OCI-LY7 (cell line): ENCODE results near the gene BAG2. TPM values are rescaled to one million over a fixed set of nuclear protein-coding genes. Genes with fewer than 3 reads are reported as not detected.

Experiments used
- Bru-seq: library from RNA; stranded (reverse); fragments of 400-500 nt; gene quantifications from one replicate; lab custom pipeline; 2021; lab: Mats Ljungman, UMichigan
- BruChase-seq, 2 experiments: library from RNA; stranded (reverse); fragments of 400-500 nt; gene quantifications; one replicate each; lab custom pipeline; 2021; lab: Mats Ljungman, UMichigan
- BruUV-seq: library from RNA; stranded (reverse); fragments of 400-500 nt; replicated peaks from 2 replicates; lab custom pipeline; 2021; lab: Mats Ljungman, UMichigan
- CTCF ChIA-PET: fragments of 300-600 bp; sonication (Branson Sonifier 250); formaldehyde crosslinking; loops from one replicate; lab custom pipeline; 2022; ENCODE audit warnings: antibody characterized with exemption; ENCODE audit not compliant: unreplicated experiment; lab: Charles Lee
- POLR2A ChIA-PET: fragments of 300-600 bp; sonication (Branson Sonifier 250); formaldehyde crosslinking; loops from one replicate; lab custom pipeline; 2022; ENCODE audit warnings: antibody characterized with exemption; lab: Charles Lee
- DNase-seq: peaks from one replicate; pipeline ENCODE4 v3.0.0-alpha.2; 2015; ENCODE audit warnings: low spot score
- H2AFZ ChIP-seq: fragments of 200-600 bp; sonication (generic), shearing (Covaris generic); 2 replicates; pipeline ENCODE4 v1.6.1; 2014; ENCODE audit warnings: mild to moderate bottlenecking, antibody characterized with exemption, low read length, moderate library complexity
- H3K27ac ChIP-seq: fragments of 200-600 bp; sonication (generic); 2 replicates; pipeline ENCODE4 v1.5.1; 2014; ENCODE audit warnings: mixed run types, low read depth, mild to moderate bottlenecking, moderate library complexity, low read length, inconsistent platforms; ENCODE audit not compliant: poor library complexity, severe bottlenecking
- H3K36me3 ChIP-seq: fragments of 200-600 bp; sonication (generic); 2 replicates; pipeline ENCODE4 v1.6.1; 2014; ENCODE audit warnings: mild to moderate bottlenecking, antibody characterized with exemption, low read length, moderate library complexity, mixed read lengths; ENCODE audit not compliant: insufficient read depth
- H3K4me1 ChIP-seq: fragments of 200-600 bp; sonication (generic); 2 replicates; pipeline ENCODE4 v1.5.1; 2014; ENCODE audit warnings: mild to moderate bottlenecking, low read length; ENCODE audit not compliant: insufficient read depth, poor library complexity, severe bottlenecking
- H3K4me2 ChIP-seq: fragments of 200-600 bp; sonication (generic); 2 replicates; pipeline ENCODE4 v1.6.1; 2014; ENCODE audit warnings: mild to moderate bottlenecking, low read length
- H3K4me3 ChIP-seq: fragments of 200-600 bp; sonication (generic); 2 replicates; pipeline ENCODE4 v1.5.1; 2014; ENCODE audit warnings: mild to moderate bottlenecking, low read depth, low read length; ENCODE audit not compliant: poor library complexity, severe bottlenecking
- H3K79me2 ChIP-seq: fragments of 200-600 bp; sonication (generic); 2 replicates; pipeline ENCODE4 v1.6.1; 2016; ENCODE audit warnings: low read depth, mild to moderate bottlenecking, low read length, moderate library complexity, mixed read lengths; ENCODE audit not compliant: insufficient read depth
- H3K9me2 ChIP-seq: fragments of 200-600 bp; sonication (generic); 2 replicates; pipeline ENCODE4 v1.6.1; 2016; ENCODE audit warnings: mild to moderate bottlenecking, low read length, mixed read lengths; ENCODE audit not compliant: insufficient read depth
- H3K9me3 ChIP-seq: fragments of 200-600 bp; sonication (generic); 2 replicates; pipeline ENCODE4 v1.6.1; 2014; ENCODE audit warnings: mild to moderate bottlenecking, mixed run types, low read length, mixed read lengths
- H4K20me1 ChIP-seq: fragments of 200-600 bp; sonication (generic); 2 replicates; pipeline ENCODE4 v1.6.1; 2014; ENCODE audit warnings: mild to moderate bottlenecking, antibody characterized with exemption, low read length, moderate library complexity, mixed read lengths; ENCODE audit not compliant: insufficient read depth
- CTCF ChIP-seq: fragments of 200-600 bp; sonication (generic); conservative IDR thresholded peaks from 2 replicates; pipeline ENCODE4 v1.5.1; 2014; ENCODE audit warnings: mild to moderate bottlenecking, antibody characterized with exemption, low read length, moderate library complexity, mixed read lengths
- EZH2phosphoT487 ChIP-seq: fragments of 200-600 bp; sonication (generic); IDR thresholded peaks from 2 replicates; pipeline ENCODE4 v1.6.1; 2018; ENCODE audit warnings: low read depth, borderline replicate concordance, mild to moderate bottlenecking, mixed run types, antibody characterized with exemption, low read length, moderate library complexity, mixed read lengths
- intact Hi-C: fragments of 100-400 bp; cut with micrococcal nuclease; formaldehyde crosslinking; loops from one replicate; pipeline ENCODE4 v1.10.0; 2022; ENCODE audit not compliant: unreplicated experiment
- long read RNA-seq: library from polyadenylated mRNA; stranded (forward); transcript quantifications from one replicate; pipeline ENCODE4 v2.0.0, GENCODE V29; 2022
- total RNA-seq, 2 experiments: library from RNA; depleted of rRNA in 1 of 2; stranded (reverse); fragments of >200 nt in 1 of 2; shearing (Covaris generic) in 1 of 2; gene quantifications; 2 replicates each; pipeline ENCODE4 v1.2.3, GENCODE V29; 2014 to 2022

Gene BAG2
- 6.8 and 7.7 TPM in 2 replicates for total RNA-seq (2014; rRNA removed; shearing (Covaris generic))
- 8.0 and 8.7 TPM in 2 replicates for total RNA-seq (2022)
- Bru-seq, nascent RNA = percentile 83 among the genes with signal in this experiment
- percentile 72 among the genes with signal in this experiment for BruChase-seq, experiment 1, labeled RNA remaining after a 6-hour chase
- percentile 87 among the genes with signal in this experiment for BruChase-seq, experiment 2, labeled RNA remaining after a 2-hour chase
- long read RNA-seq, full-length matches to known transcripts = 52 of 83 reads
- long read RNA-seq, partial matches to known transcripts = 1 of 83 reads
- long read RNA-seq, other reads (novel, unspliced or antisense) = 30 of 83 reads

DNA sequence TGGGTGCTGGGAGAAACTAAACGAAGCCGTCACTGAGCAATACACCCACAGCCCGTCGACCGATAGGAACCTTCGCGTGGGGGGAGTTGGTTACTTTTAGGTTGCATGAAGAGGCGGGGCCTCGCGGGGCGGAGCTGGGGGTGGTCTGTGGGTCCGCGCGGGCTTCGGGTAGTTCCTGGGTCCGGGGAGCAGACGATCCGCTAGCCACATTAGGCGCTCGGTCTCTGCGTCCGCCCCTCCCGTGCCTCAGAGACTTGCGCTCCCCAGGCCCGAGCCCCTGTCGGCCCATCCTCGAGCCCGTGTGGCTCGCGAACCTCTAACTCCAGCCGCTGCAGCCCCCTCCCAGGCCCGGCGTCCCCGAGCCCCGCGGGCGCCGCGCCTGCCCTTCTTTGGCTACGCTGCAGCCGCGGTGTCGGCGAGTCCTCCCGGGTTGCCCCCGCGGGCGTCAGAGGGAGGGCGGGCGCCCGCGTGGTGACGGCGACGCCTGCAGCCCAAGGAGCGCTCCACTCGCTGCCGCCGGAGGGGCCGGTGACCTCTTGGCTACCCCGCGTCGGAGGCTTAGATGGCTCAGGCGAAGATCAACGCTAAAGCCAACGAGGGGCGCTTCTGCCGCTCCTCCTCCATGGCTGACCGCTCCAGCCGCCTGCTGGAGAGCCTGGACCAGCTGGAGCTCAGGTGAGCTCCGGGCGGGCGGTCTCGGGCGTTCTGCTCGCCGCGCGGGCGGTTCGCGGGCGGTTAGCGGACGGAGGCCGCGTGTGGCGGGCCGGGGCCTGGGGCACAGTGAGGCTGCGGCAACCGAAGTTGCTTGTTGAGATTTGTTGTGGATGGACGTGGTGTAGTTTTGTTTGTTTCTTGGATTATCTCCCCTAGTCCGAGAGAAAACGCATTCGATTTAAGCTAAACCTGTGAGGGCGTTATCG, at the start of gene BAG2:
Gene BAG2 (plus strand): TSS at position 191 of the 920 bp plus-strand sequence. CDS start 372 bp downstream, at position 563.
- Histone ChIP-seq H3K4me2 (peak within 1 kb of the TSS; percentile 85), H3K4me3 (peak within 1 kb of the TSS; percentile 88), H3K9me2 (no peaks in the 10 kb centered on the region), H3K36me3 (peaks cover 30% of the 10 kb centered on the region; the same call in 1 of the 2 replicates), H4K20me1 (peaks cover 11% of the 10 kb centered on the region; the same call in 1 of the 2 replicates), H3K79me2 (peaks cover 48% of the 10 kb centered on the region), H2AFZ (peak within 1 kb of the TSS; percentile 93), H3K9me3 (no peaks in the 10 kb centered on the region), H3K27ac (peak within 1 kb of the TSS; percentile 82), H3K4me1 (peaks cover 20% of the 10 kb centered on the region)
- intact Hi-C loops = loop anchor here (1.0 to 5.0 kb wide), 6 partner anchors 50 to 217 kb away; partner anchors contain the start of genes BEND6, KIAA1586 and RAB23
- BruUV-seq = no TSS peak
- CTCF ChIA-PET = interaction anchor here (0.6 kb wide), 1 partner anchor 217 kb away, joined by 3 read pairs; the partner anchor contains the start of gene BEND6
- POLR2A ChIA-PET = interaction anchor here (0.6 to 2.4 kb wide), 13 partner anchors 10 to 222 kb away, joined by 3 to 11 read pairs (median 3); partner anchors contain the start of genes KIAA1586 and RAB23
- peak; percentile 96 for DNase-seq
- no peak for TF ChIP-seq EZH2phosphoT487
- TF ChIP-seq CTCF = 0 out of 2 replicates have a peak, but pooled peaks have one; percentile 23

DNA sequence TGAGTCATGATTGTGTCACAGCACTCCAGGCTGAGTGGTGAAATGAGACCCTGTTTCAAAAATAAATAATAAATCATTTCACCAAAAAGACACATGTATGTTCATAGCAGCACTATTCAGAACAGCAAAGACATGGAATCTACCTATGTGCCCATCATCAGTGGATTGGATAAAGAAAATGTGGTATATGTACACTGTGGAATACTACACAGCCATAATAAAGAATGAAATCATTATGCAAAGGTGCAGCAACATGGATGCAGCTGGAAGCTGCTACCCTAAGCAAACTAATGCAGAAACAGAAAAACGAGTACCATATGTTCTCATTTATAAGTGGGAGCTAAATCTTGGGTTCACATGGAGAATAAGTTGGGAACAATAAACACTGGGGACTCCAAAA, 49.0 kb upstream of the BAG2 start:
- Histone ChIP-seq H2AFZ (no peak overlapping the region), H3K79me2 (peaks cover 5% of the 10 kb centered on the region; the same call in 1 of the 2 replicates), H3K4me1 (no peaks in the 10 kb centered on the region), H4K20me1 (no peaks in the 10 kb centered on the region; the same call in 1 of the 2 replicates), H3K4me3 (no peak overlapping the region), H3K9me2 (no peaks in the 10 kb centered on the region), H3K4me2 (no peak overlapping the region), H3K27ac (no peak overlapping the region), H3K9me3 (0 out of 2 replicates have a peak, but pooled peaks cover 6% of the 10 kb centered on the region), H3K36me3 (peaks cover 37% of the 10 kb centered on the region)
- no peak for DNase-seq
- POLR2A ChIA-PET = no interaction called here
- CTCF ChIA-PET = no interaction called here
- TF ChIP-seq CTCF (no peak), EZH2phosphoT487 (no peak)
- no TSS peak for BruUV-seq
- intact Hi-C loops = no loop called here
